ENCODE measurements around the gene ZNF335. TPM values are rescaled to one million over a fixed set of nuclear protein-coding genes. Genes with fewer than 3 reads are reported as not detected.

ZNF335 gene
- total RNA-seq, 1 donor from 2014 or later: 7.2 TPM

DNA sequence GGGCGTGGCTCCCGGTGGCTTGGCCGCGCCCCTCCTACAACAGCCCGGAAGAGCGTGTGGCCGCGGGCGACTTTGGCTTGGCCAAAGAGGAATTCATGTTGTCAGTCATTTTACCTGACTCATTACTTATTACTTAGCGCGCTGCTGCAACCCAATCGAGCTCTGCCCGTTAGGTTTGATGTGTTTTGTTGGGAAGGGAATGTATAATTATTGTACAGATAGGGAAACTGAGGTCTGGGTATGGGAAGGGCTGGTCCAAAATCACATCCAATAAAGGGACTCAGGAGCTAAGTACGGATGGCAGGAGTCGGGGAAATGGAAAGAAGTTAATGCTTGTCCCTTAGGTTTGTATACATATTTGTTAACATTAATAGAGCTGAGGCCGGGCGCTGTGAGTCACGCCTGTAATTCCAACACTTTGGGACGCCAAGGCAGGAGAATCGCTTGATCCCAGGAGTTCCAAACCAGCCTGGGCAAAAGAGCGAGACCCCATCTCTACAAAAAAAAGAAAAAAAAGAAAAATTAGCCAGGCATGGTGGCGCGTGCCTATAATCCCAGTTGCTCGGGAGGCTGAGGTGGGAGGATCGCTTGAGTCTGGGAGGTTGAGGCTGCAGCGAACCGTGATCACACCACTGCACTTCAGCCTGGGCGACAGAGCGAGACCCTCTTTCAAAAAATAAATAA, 639 bp upstream of the ZNF335 start:
- Histone ChIP-seq H4K20me1 (ENCODE audit: low read depth) (no peaks in the 10 kb centered on the region), H3K4me1 (peaks cover 14% of the 10 kb centered on the region), H3K9ac (peak overlapping the region; percentile 100), H2AFZ (replicated peaks) (no peak overlapping the region), H3K27ac (no peak overlapping the region), H3K36me3 (no peaks in the 10 kb centered on the region), H3F3A (ENCODE audit: low read depth) (peaks cover 31% of the 10 kb centered on the region), H3K79me2 (ENCODE audit: low read depth) (peaks cover 8% of the 10 kb centered on the region), H3K9me3 (ENCODE audit: low read depth) (no peaks in the 10 kb centered on the region), H3K4me3 (peak overlapping the region; percentile 88), H3K4me2 (peak overlapping the region; percentile 90), H3K27me3 (no peaks in the 10 kb centered on the region)
- H3K4me3 Mint-ChIP-seq: peak overlapping the region; percentile 95
- no peak for DNase-seq (ENCODE audit: low spot score)
- peaks cover 3% of the 10 kb centered on the region for H3K27me3 Mint-ChIP-seq (ENCODE audit: insufficient read depth, low read depth)
- no peaks in the 10 kb centered on the region for H3K36me3 Mint-ChIP-seq
- H3K9me3 Mint-ChIP-seq: no peaks in the 10 kb centered on the region
- H3K4me1 Mint-ChIP-seq: peaks cover 13% of the 10 kb centered on the region
- H3K27ac Mint-ChIP-seq: peak overlapping the region; percentile 100
- TF ChIP-seq, protein P1, sequence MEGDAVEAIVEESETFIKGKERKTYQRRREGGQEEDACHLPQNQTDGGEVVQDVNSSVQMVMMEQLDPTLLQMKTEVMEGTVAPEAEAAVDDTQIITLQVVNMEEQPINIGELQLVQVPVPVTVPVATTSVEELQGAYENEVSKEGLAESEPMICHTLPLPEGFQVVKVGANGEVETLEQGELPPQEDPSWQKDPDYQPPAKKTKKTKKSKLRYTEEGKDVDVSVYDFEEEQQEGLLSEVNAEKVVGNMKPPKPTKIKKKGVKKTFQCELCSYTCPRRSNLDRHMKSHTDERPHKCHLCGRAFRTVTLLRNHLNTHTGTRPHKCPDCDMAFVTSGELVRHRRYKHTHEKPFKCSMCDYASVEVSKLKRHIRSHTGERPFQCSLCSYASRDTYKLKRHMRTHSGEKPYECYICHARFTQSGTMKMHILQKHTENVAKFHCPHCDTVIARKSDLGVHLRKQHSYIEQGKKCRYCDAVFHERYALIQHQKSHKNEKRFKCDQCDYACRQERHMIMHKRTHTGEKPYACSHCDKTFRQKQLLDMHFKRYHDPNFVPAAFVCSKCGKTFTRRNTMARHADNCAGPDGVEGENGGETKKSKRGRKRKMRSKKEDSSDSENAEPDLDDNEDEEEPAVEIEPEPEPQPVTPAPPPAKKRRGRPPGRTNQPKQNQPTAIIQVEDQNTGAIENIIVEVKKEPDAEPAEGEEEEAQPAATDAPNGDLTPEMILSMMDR (IDR thresholded peaks at IDR 0.05): no peak
- no peak for TF ChIP-seq EZH2 (IDR thresholded peaks at IDR 0.05)
- no peak for TF ChIP-seq EZH2phosphoT487 (IDR thresholded peaks at IDR 0.05)

DNA sequence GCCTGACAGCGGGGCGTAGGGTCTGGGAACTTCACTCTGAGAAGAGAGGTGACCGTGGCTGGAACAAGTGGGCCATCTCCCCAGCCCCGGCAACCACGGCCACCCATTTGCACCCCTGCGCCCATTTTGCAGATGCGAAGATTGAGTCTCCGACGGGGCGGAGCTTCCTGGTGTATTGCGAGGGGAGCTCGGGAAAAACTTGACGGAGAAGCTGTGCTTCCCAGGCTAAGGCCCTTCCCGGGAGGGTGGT, 653 bp downstream of the ZNF335 start:
- no peaks in the 10 kb centered on the region for H3K27me3 ChIP-seq
- H3K4me3 Mint-ChIP-seq: peak overlapping the region; percentile 95
- H3F3A ChIP-seq (ENCODE audit: low read depth): peaks cover 31% of the 10 kb centered on the region
- H3K9me3 Mint-ChIP-seq: no peaks in the 10 kb centered on the region
- H3K36me3 ChIP-seq: no peaks in the 10 kb centered on the region
- H3K27me3 Mint-ChIP-seq (ENCODE audit: insufficient read depth, low read depth): peaks cover 3% of the 10 kb centered on the region
- H3K4me1 ChIP-seq: peaks cover 14% of the 10 kb centered on the region
- no peaks in the 10 kb centered on the region for H4K20me1 ChIP-seq (ENCODE audit: low read depth)
- H2AFZ ChIP-seq (replicated peaks): peak overlapping the region; percentile 64
- H3K4me3 ChIP-seq: peak overlapping the region; percentile 88
- H3K4me2 ChIP-seq: peak overlapping the region; percentile 90
- no peaks in the 10 kb centered on the region for H3K9me3 ChIP-seq (ENCODE audit: low read depth)
- TF ChIP-seq EZH2 (IDR thresholded peaks at IDR 0.05) (no peak), EZH2phosphoT487 (IDR thresholded peaks at IDR 0.05) (no peak)
- TF ChIP-seq, protein P1 (IDR thresholded peaks at IDR 0.05): no peak
- H3K36me3 Mint-ChIP-seq: no peaks in the 10 kb centered on the region
- H3K27ac ChIP-seq: peak overlapping the region; percentile 100
- no peak overlapping the region for H3K27ac Mint-ChIP-seq
- peak overlapping the region; percentile 100 for H3K9ac ChIP-seq
- H3K4me1 Mint-ChIP-seq: peaks cover 13% of the 10 kb centered on the region
- peaks cover 8% of the 10 kb centered on the region for H3K79me2 ChIP-seq (ENCODE audit: low read depth)
- no peak for DNase-seq (ENCODE audit: low spot score)

- no peaks in the 10 kb centered on the region for H4K20me1 ChIP-seq (ENCODE audit: low read depth)
- peaks cover 8% of the 10 kb centered on the region for H3K79me2 ChIP-seq (ENCODE audit: low read depth)
- TF ChIP-seq EZH2phosphoT487 (IDR thresholded peaks at IDR 0.05): no peak
- TF ChIP-seq EZH2 (IDR thresholded peaks at IDR 0.05): no peak
- TF ChIP-seq, protein P1 (IDR thresholded peaks at IDR 0.05): no peak
- Mint-ChIP-seq H3K36me3 (no peaks in the 10 kb centered on the region), H3K27ac (peak overlapping the region; percentile 94), H3K27me3 (ENCODE audit: insufficient read depth, low read depth) (peaks cover 3% of the 10 kb centered on the region), H3K4me3 (peak overlapping the region; percentile 95), H3K4me1 (peaks cover 13% of the 10 kb centered on the region), H3K9me3 (no peaks in the 10 kb centered on the region)
- H3K4me3 ChIP-seq: peak overlapping the region; percentile 88
- peak overlapping the region; percentile 90 for H3K4me2 ChIP-seq
- peaks cover 31% of the 10 kb centered on the region for H3F3A ChIP-seq (ENCODE audit: low read depth)
- H3K36me3 ChIP-seq: no peaks in the 10 kb centered on the region
- peaks cover 14% of the 10 kb centered on the region for H3K4me1 ChIP-seq
- H3K9me3 ChIP-seq (ENCODE audit: low read depth): no peaks in the 10 kb centered on the region
- no peak overlapping the region for H3K9ac ChIP-seq
- no peak overlapping the region for H2AFZ ChIP-seq (replicated peaks)
- DNase-seq (ENCODE audit: low spot score): peak; percentile 30
- H3K27me3 ChIP-seq: no peaks in the 10 kb centered on the region
- H3K27ac ChIP-seq: no peak overlapping the region
These were observed 1.2 kb downstream of the ZNF335 start for GRCh38 chr20:45970646-45971424.
